K562 (cell line): Measurements from ENCODE around the gene XRCC5. TPM values are rescaled to one million over a fixed set of nuclear protein-coding genes. Genes with fewer than 3 reads are reported as not detected.

Experiments
- BCL6 ChIP-seq: fragments of 250-450 bp; sonication (Bioruptor Pico); IDR thresholded peaks from 2 replicates; pipeline ENCODE4 v1.4.0; 2020
- E2F1 ChIP-seq: sonication (generic); formaldehyde crosslinking; IDR thresholded peaks from 2 replicates; pipeline ENCODE4 v1.8.1; 2023; ENCODE audit warnings: mild to moderate bottlenecking, missing genetic modification reagents, moderate library complexity
- EP400 ChIP-seq: fragments of 450-650 bp; IDR thresholded peaks from 2 replicates; pipeline ENCODE4 v1.6.1; 2017; ENCODE audit warnings: antibody characterized with exemption, mild to moderate bottlenecking, moderate library complexity
- EZH2 ChIP-seq: IDR thresholded peaks from 2 replicates; pipeline ENCODE4 v1.6.1; 2012; ENCODE audit warnings: low read depth, mild to moderate bottlenecking, inconsistent platforms, low read length, borderline replicate concordance
- FOXM1 ChIP-seq, 2 experiments: fragments of 450-650 bp in 1 of 2; sonication (generic) in 1 of 2; formaldehyde crosslinking in 1 of 2; IDR thresholded peaks; 2 replicates each; pipeline versions ENCODE4 v1.6.1 to v1.9.0; 2017 to 2022; ENCODE audit warnings: low read depth in 2 of 2, mild to moderate bottlenecking in 2 of 2, missing genetic modification reagents in 1 of 2, moderate library complexity in 1 of 2
- FOXO4 ChIP-seq: fragments of 450-650 bp; formaldehyde crosslinking; IDR thresholded peaks from 2 replicates; pipeline ENCODE4 v1.4.0; 2020; ENCODE audit warnings: mild to moderate bottlenecking, moderate library complexity
- FUS ChIP-seq: fragments of 200-400 bp; formaldehyde crosslinking; optimal IDR thresholded peaks from 2 replicates; pipeline ENCODE3; 2017; ENCODE audit warnings: low read depth, low read length
- HEY1 ChIP-seq: fragments of 250-450 bp; sonication (Bioruptor Pico); IDR thresholded peaks from 2 replicates; pipeline ENCODE4 v1.5.0; 2020; ENCODE audit warnings: mild to moderate bottlenecking, moderate library complexity, borderline replicate concordance
- IFI16 ChIP-seq: fragments of 250-450 bp; sonication (Bioruptor Pico); IDR thresholded peaks from 2 replicates; pipeline ENCODE4 v2.1.2; 2022; ENCODE audit warnings: mild to moderate bottlenecking, inconsistent platforms
- MEF2A ChIP-seq: IDR thresholded peaks from 2 replicates; pipeline ENCODE4 v1.6.1; 2011; ENCODE audit warnings: low read depth, mild to moderate bottlenecking, low read length, moderate library complexity; ENCODE audit not compliant: control insufficient read depth
- MEIS2 ChIP-seq: fragments of 450-650 bp; IDR thresholded peaks from 2 replicates; pipeline ENCODE4 v1.6.1; 2014; ENCODE audit warnings: mild to moderate bottlenecking; ENCODE audit not compliant: partially characterized antibody
- MTA1 ChIP-seq: fragments of 450-650 bp; IDR thresholded peaks from 2 replicates; pipeline ENCODE4 v1.6.1; 2017; ENCODE audit warnings: borderline replicate concordance
- PHF20 ChIP-seq: fragments of 450-650 bp; IDR thresholded peaks from 2 replicates; pipeline ENCODE4 v1.6.1; 2018; ENCODE audit not compliant: partially characterized antibody
- THAP7 ChIP-seq: fragments of 250-450 bp; sonication (Bioruptor Pico); IDR thresholded peaks from 2 replicates; pipeline ENCODE4 v1.5.0; 2021
- TRIM24 ChIP-seq, 2 experiments: fragments of 450-650 bp; IDR thresholded peaks; 2 replicates each; pipeline ENCODE4 v1.6.1; 2016
- ZNF12 ChIP-seq: sonication (generic); formaldehyde crosslinking; IDR thresholded peaks from 2 replicates; pipeline ENCODE4 v1.4.0; 2020; ENCODE audit warnings: mild to moderate bottlenecking, missing genetic modification reagents
- ZNF583 ChIP-seq: fragments of 250-450 bp; sonication (Bioruptor Pico); IDR thresholded peaks from 2 replicates; pipeline ENCODE4 v1.4.0; 2020
- ZNF699 ChIP-seq: fragments of 250-450 bp; sonication (Bioruptor Pico); IDR thresholded peaks from 2 replicates; pipeline ENCODE4 v1.8.0; 2021; ENCODE audit warnings: mild to moderate bottlenecking, moderate library complexity; ENCODE audit not compliant: insufficient replicate concordance
- ZNF740 ChIP-seq, 3 experiments: fragments of 200-800 bp in 1 of 3; sonication (Bioruptor generic) in 1 of 3; sonication (generic) in 1 of 3; formaldehyde crosslinking in 1 of 3; IDR thresholded peaks; 2 replicates each; pipeline versions ENCODE4 v1.6.1 to v1.8.0; 2016 to 2022; ENCODE audit warnings: mild to moderate bottlenecking in 2 of 3, missing compliant biosample characterization in 2 of 3, missing genetic modification characterization in 2 of 3, missing genetic modification reagents in 1 of 3
- polyA plus RNA-seq, 8 experiments: library from polyadenylated mRNA; depleted of rRNA in 4 of 8; stranded (reverse) in 5 of 8; unstranded in 3 of 8; fragments of >200 nt; fragmentation: Nextera tagmentation in 2 of 8; fragmentation: Illumina TruSeq in 1 of 8; extraction: Ambion mirVana in 2 of 8; extraction: Trizol in 1 of 8; gene quantifications; 2 replicates each; pipeline versions ENCODE4 v1.2.1 to v1.2.3, GENCODE V29; 2011 to 2014; ENCODE audit warnings: inconsistent platforms in 1 of 8, missing spikeins in 1 of 8
- total RNA-seq, 7 experiments: library from RNA; depleted of rRNA in 6 of 7; stranded (reverse); fragments of >200 nt in 6 of 7; fragmentation: Illumina TruSeq in 2 of 7; extraction: Trizol in 2 of 7; gene quantifications; 2 replicates each; pipeline versions ENCODE4 v1.2.1 to v1.2.3, GENCODE V29; 2011 to 2021; ENCODE audit warnings: low replicate concordance in 1 of 7
- TF ChIP-seq, protein P1 (sequence below): conservative IDR thresholded peaks from 2 replicates; pipeline ENCODE4 v1.6.1; 2011; ENCODE audit warnings: low read depth, mild to moderate bottlenecking, low read length; ENCODE audit not compliant: control insufficient read depth
- TF ChIP-seq, protein P2 (sequence below): fragments of 250-450 bp; sonication (Bioruptor Pico); IDR thresholded peaks from 2 replicates; pipeline ENCODE4 v1.8.0; 2022; ENCODE audit warnings: moderate library complexity, mild to moderate bottlenecking, inconsistent platforms
- TF ChIP-seq, protein P3 (sequence below): fragments of 450-650 bp; IDR thresholded peaks from 2 replicates; pipeline ENCODE4 v1.6.1; 2016; ENCODE audit warnings: low read depth, mild to moderate bottlenecking, moderate library complexity

XRCC5 gene
- total and polyA plus RNA-seq, 9 of the 15 experiments (the other 6 are each of a cell fraction or from before 2014, with no cell fraction given): 168 to 551 (median 297) TPM

- no peak for TF ChIP-seq THAP7 (CRISPR knock-in tag)
- TF ChIP-seq EZH2: no peak
- TF ChIP-seq MTA1: peak; percentile 43; the same call in 1 of the 2 replicates
- TF ChIP-seq PHF20: no peak
- TF ChIP-seq FUS: no peak
- no peak for TF ChIP-seq ZNF12 (CRISPR knock-in tag)
- no peak for TF ChIP-seq FOXO4 (CRISPR knock-in tag)
- TF ChIP-seq, protein P1, sequence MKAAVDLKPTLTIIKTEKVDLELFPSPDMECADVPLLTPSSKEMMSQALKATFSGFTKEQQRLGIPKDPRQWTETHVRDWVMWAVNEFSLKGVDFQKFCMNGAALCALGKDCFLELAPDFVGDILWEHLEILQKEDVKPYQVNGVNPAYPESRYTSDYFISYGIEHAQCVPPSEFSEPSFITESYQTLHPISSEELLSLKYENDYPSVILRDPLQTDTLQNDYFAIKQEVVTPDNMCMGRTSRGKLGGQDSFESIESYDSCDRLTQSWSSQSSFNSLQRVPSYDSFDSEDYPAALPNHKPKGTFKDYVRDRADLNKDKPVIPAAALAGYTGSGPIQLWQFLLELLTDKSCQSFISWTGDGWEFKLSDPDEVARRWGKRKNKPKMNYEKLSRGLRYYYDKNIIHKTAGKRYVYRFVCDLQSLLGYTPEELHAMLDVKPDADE: no peak
- TF ChIP-seq IFI16: no peak
- TF ChIP-seq ZNF699 (CRISPR knock-in tag): no peak
- TF ChIP-seq MEIS2: no peak
- TF ChIP-seq MEF2A: no peak
- TF ChIP-seq, protein P2, sequence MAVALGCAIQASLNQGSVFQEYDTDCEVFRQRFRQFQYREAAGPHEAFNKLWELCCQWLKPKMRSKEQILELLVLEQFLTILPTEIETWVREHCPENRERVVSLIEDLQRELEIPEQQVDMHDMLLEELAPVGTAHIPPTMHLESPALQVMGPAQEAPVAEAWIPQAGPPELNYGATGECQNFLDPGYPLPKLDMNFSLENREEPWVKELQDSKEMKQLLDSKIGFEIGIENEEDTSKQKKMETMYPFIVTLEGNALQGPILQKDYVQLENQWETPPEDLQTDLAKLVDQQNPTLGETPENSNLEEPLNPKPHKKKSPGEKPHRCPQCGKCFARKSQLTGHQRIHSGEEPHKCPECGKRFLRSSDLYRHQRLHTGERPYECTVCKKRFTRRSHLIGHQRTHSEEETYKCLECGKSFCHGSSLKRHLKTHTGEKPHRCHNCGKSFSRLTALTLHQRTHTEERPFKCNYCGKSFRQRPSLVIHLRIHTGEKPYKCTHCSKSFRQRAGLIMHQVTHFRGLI: no peak
- TF ChIP-seq, protein P3, sequence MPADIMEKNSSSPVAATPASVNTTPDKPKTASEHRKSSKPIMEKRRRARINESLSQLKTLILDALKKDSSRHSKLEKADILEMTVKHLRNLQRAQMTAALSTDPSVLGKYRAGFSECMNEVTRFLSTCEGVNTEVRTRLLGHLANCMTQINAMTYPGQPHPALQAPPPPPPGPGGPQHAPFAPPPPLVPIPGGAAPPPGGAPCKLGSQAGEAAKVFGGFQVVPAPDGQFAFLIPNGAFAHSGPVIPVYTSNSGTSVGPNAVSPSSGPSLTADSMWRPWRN: no peak
- peak; percentile 85 for TF ChIP-seq FOXM1 (IDR thresholded peaks at IDR 0.05; ENCODE audit: low read depth)
- TF ChIP-seq FOXM1 (CRISPR knock-in tag; IDR thresholded peaks at IDR 0.05; ENCODE audit: low read depth): no peak
- TF ChIP-seq HEY1 (CRISPR knock-in tag): no peak
- TF ChIP-seq ZNF740 (CRISPR knock-in tag; IDR thresholded peaks at IDR 0.05): no peak
- no peak for TF ChIP-seq ZNF740 (tag; IDR thresholded peaks at IDR 0.05)
- no peak for TF ChIP-seq E2F1 (CRISPR knock-in tag)
- no peak for TF ChIP-seq TRIM24 (IDR thresholded peaks at IDR 0.05)
- no peak for TF ChIP-seq BCL6 (CRISPR knock-in tag)
- no peak for TF ChIP-seq EP400
- no peak for TF ChIP-seq ZNF583
Observed at GRCh38 chr2:216188559-216188850, 79.4 kb downstream of the XRCC5 start (continued).
